Activated CD8-positive, alpha-beta memory T cell treated with anti-CD3 and anti-CD28 coated beads for 48 hours (primary cell): ENCODE measurements around the gene EEF1AKMT2.

Experiments
- DNase-seq, 3 experiments: peaks; one replicate each; pipeline ENCODE4 v3.0.0-alpha.2; 2020; ENCODE audit warnings: low read depth in 2 of 3, low spot score in 2 of 3

The EEF1AKMT2 gene

GRCh38 chr10:124739119-124739921 is 52.4 kb downstream of the EEF1AKMT2 start:
- DNase-seq, result no peak

GRCh38 chr10:124738441-124738840 is 53.2 kb downstream of the EEF1AKMT2 start:
- no peak for DNase-seq

GRCh38 chr10:124737708-124738107 is 54.0 kb downstream of the EEF1AKMT2 start:
- DNase-seq, result no peak

GRCh38 chr10:124737221-124737620 is 54.5 kb downstream of the EEF1AKMT2 start:
- DNase-seq, result no peak

- DNase-seq, result no peak
These were observed 55.1 kb downstream of the EEF1AKMT2 start for GRCh38 chr10:124736491-124737136.

- no peak for DNase-seq
These were observed 56.0 kb downstream of the EEF1AKMT2 start for GRCh38 chr10:124735491-124736286.

DNA sequence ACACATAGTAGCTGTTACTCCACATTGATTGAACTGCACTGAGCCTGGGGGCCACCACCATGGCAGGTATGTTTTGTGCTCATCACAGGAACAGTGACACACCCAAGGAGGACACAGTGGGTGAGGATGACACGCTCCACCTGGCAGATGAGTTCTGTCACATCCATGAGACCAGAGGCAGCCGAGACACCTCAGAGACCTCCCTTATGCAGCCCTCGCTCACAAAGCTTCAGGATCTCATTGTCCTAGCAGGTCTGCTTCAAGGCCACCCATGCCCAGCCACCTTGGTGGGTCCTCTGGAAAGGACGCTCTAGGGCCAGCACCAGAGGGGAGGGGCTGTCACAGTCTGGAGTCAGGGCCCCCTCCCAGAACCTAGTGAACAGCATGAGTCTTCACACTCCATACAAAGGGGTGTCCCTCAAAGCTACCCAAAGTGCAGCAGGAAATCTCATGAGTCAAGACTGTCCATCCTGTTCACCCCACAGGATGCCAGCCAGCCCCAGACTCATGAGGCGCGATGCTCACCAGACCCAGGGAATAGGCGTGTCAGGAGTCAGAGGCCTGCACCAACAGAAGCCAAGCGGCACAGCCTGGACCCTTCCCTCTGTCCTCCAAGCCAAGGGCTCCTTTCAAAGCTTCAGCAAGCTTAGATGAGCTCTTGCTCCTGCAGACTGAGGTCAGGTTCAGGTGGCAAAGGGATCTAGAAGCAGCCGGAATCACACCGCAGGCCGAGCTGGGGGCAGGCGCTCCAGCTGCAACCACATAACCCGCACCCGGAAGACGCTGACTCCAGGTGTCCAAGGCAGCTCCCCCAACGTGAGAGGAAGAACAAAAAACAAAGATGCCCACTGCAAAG is 57.1 kb downstream of the EEF1AKMT2 start:
- DNase-seq, result no peak

DNA sequence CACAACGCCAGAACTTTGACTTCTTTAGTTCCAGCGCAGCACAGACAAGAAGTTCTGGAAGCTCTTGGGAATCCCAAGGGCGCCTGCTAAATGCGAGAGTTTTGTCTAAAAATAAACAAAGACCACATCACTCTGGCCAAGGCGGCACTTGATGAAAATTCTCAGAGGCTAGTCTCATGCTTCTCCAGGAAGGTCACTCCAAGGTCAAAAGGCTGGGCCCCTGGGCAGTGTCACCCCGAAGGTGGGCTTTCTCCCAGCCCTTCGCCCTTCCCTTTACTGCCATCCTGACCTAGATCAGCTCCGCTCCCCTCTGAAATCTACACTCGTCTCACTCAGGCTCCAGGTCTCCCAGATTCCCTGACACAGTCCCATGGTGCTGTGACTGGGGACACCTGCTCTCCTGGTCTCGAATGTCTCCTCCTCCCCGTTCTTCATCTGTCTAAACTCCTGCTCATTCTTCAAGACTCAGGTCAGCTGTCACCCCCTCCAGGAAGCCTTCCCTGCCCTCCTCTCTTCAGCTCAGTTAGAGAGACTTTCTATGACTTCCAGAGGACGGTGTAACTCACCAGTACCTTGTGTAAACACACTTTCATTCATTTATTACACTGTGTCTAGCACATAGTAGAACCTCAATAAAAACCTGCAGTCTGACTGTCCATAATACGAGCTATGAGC is 58.0 kb downstream of the EEF1AKMT2 start:
- DNase-seq, result no peak

DNA sequence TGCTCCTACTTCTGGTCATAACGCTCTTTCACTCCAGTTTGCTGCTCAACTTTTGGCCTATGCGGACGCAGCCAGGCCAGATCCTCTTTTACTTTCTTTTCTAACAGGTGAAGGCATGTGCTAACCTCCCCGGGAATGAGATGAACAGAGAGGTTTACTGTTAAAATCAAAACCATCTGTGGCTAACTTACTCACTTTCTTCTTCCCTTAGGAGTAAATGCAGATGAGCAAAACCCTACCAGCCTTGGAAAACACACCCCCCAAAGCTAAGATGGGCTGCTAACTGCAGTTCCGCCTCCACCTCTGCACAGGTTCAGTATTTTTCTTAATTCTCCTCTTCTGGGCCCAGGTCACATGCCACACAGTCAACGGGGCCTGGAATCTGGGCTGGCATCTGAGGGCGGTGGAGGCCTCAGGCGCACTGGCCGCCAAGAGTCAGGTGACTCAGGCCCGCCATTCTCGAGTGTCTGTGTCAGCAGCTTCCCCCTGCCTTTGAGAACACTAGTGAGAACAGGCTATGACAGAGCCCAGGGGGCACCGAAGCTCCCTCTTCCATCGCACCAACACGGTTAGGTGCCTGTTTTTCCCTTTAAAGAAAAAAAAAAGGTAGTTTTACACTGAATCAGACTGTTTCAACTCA is 58.6 kb downstream of the EEF1AKMT2 start:
- DNase-seq, result peak in 2 of 3 experiments; percentile 47 to 50

DNA sequence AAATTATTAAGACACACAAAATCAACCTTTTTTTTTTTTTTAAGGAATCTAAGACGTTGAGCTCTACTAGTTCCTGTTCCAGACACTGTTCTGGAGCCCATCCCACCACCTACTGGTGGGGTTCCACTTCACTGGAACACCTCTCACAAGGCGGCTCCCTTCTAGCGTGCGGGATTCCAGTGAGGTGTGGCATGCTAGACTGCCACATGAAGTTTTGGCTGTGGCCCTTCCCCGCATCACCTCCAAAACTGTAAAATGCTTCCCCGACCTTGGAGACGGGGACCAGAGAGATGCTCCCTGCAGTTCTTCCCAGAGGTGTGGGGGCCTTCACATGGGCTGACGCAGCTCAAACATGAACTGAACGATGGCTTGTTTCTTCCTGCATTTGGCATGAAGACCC is 60.1 kb downstream of the EEF1AKMT2 start:
- DNase-seq, result no peak

GRCh38 chr10:124730790-124731189 is 60.9 kb downstream of the EEF1AKMT2 start:
- DNase-seq, result no peak

- no peak for DNase-seq
These were observed 62.6 kb downstream of the EEF1AKMT2 start for GRCh38 chr10:124728830-124729661.

- DNase-seq, result no peak
These were observed 63.4 kb downstream of the EEF1AKMT2 start for GRCh38 chr10:124728071-124728829.

DNA sequence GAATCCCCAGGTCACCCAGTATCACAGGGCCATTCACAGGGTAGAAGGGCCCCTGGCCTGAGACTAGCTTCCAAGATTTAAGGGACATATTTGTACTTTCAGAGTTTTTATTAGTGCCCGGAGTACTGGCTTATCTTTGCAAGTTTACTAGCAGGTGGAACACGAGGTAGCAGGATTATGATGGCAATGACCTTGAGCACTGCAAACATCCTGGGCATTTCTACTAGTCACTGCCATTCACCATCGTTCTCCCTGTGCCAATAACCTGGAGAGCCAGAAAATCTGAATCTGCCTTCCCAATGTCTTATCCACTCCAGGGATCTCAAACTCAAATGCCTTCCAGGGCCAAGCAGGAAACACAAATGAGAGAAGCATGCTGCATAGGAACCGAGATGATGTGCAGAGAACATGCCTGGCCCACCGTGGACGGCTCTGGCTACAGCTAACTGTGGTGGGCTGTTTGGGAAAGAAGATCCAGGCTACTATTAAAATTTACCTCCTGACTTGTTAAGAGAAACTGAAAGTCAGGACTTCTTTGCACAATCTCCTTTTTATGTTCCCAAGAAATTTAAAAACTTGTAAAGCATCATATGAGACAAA is 64.2 kb downstream of the EEF1AKMT2 start:
- DNase-seq, result no peak

DNA sequence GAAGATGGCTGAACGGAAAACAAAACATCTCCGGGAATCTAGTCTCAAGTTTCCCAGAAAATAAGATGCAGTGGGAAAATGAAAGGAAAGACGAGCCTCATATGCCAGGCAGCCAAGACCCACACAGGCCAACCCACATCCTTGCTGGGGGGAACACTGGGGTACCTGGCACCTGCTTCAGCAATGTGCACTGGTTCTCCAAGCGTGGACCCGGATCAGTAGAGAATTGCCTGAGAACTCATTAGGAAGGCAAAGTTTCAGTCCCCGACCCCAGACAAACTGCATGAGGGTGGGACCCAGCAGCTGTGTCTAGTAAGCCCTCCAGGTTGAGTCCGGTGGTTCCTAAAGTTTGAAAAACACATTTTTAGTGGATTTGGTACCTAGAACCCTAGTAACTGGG is 65.9 kb downstream of the EEF1AKMT2 start:
- DNase-seq, result no peak

DNA sequence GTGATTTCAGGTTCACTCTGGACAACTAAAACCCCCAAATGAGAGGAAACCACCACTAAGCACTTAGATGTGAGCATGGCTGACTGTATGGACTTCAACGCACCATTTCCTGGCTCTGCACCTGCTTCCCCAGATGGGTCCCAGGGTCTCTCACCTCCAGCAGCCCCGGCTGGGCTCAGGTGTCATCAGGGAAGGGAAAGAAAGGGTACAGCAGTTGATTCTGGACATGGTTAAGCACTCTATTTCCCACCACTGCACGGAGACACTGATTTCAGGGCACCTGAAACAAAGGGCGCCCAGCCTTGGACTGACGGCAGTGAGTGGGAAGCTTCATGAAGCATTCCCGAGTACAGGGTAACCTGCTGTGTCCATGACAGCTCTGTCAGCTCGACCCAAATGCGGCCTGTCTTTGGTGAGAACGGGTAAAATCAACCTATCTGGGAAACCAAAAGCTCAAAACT is 66.5 kb downstream of the EEF1AKMT2 start:
- DNase-seq, result no peak

- no peak for DNase-seq
These were observed 67.2 kb downstream of the EEF1AKMT2 start for GRCh38 chr10:124724279-124725027.
